ENCODE measurements around the gene SHISA9.

The SHISA9 gene

DNA sequence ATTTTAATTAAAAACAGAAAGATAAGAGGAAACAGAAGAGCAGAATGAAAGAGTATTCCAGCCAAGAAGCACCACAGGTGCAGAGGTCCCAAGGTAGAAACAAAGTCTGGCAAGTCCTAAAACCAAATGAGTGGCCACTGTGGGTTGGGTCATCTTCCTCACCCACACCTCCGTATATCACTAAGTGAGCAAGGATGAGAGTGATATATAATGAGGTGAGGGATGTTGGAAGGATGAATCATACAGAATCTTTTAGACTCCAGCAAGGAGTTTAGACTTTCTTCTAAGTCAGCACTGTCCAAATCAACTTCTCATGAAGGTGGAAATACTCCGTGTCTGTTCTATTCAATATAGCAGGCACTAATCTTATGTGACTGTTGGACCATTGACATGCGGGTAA, 70.8 kb downstream of the SHISA9 start:
- no peak for TF ChIP-seq ZFX (IDR thresholded peaks at IDR 0.05; ENCODE audit: borderline replicate concordance)
- TF ChIP-seq, protein P1, sequence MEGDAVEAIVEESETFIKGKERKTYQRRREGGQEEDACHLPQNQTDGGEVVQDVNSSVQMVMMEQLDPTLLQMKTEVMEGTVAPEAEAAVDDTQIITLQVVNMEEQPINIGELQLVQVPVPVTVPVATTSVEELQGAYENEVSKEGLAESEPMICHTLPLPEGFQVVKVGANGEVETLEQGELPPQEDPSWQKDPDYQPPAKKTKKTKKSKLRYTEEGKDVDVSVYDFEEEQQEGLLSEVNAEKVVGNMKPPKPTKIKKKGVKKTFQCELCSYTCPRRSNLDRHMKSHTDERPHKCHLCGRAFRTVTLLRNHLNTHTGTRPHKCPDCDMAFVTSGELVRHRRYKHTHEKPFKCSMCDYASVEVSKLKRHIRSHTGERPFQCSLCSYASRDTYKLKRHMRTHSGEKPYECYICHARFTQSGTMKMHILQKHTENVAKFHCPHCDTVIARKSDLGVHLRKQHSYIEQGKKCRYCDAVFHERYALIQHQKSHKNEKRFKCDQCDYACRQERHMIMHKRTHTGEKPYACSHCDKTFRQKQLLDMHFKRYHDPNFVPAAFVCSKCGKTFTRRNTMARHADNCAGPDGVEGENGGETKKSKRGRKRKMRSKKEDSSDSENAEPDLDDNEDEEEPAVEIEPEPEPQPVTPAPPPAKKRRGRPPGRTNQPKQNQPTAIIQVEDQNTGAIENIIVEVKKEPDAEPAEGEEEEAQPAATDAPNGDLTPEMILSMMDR (IDR thresholded peaks at IDR 0.05) = no peak
- no peak overlapping the region for H3K27ac ChIP-seq

GRCh38 chr16:12975766-12976165, 74.4 kb downstream of the SHISA9 start:
- TF ChIP-seq, protein P1 (IDR thresholded peaks at IDR 0.05) = no peak
- TF ChIP-seq ZFX (IDR thresholded peaks at IDR 0.05; ENCODE audit: borderline replicate concordance) = no peak
- H3K27ac ChIP-seq = no peak overlapping the region

GRCh38 chr16:12976496-12976895, 75.1 kb downstream of the SHISA9 start:
- no peak for TF ChIP-seq ZFX (IDR thresholded peaks at IDR 0.05; ENCODE audit: borderline replicate concordance)
- TF ChIP-seq, protein P1 (IDR thresholded peaks at IDR 0.05) = no peak
- H3K27ac ChIP-seq = no peak overlapping the region

DNA sequence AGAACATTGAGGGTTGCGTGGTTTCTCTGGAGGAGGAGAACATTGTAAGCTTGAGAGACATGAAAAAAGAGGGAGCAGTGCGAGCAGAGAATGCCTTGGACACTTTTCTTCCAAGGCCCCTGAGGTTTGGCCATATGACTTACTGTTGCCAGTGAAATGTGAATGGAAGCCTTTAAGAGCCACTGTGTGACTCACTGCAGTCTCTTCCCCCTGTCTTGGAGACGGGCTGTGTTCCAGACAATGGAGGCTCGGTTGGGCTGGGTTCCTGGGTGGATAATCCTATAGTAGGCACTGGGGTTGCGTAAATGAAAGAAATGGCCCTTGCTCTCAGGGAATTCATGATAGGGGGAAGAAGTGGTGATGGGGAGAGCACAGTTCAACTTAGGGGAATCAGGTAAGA, 75.5 kb downstream of the SHISA9 start:
- H3K27ac ChIP-seq = no peak overlapping the region
- TF ChIP-seq, protein P1 (IDR thresholded peaks at IDR 0.05) = no peak
- TF ChIP-seq ZFX (IDR thresholded peaks at IDR 0.05; ENCODE audit: borderline replicate concordance) = no peak

- TF ChIP-seq ZFX (IDR thresholded peaks at IDR 0.05; ENCODE audit: borderline replicate concordance) = no peak
- TF ChIP-seq, protein P1 (IDR thresholded peaks at IDR 0.05) = no peak
- H3K27ac ChIP-seq = no peak overlapping the region
Observed at GRCh38 chr16:12985516-12985915, 84.1 kb downstream of the SHISA9 start.

GRCh38 chr16:12988071-12988470, 86.7 kb downstream of the SHISA9 start:
- H3K27ac ChIP-seq = no peak overlapping the region
- TF ChIP-seq ZFX (IDR thresholded peaks at IDR 0.05; ENCODE audit: borderline replicate concordance) = no peak
- TF ChIP-seq, protein P1 (IDR thresholded peaks at IDR 0.05) = no peak

- no peak overlapping the region for H3K27ac ChIP-seq
- TF ChIP-seq, protein P1 (IDR thresholded peaks at IDR 0.05) = no peak
- TF ChIP-seq ZFX (IDR thresholded peaks at IDR 0.05; ENCODE audit: borderline replicate concordance) = no peak
Observed at GRCh38 chr16:12992066-12992465, 90.7 kb downstream of the SHISA9 start.

Measured in 22Rv1 (cell line).